H1 (cell line): Measurements from ENCODE around the gene GPR34. TPM values are rescaled to one million over a fixed set of nuclear protein-coding genes. Genes with fewer than 3 reads are reported as not detected.

Source experiments
- CTCF ChIA-PET: fragments of 300-600 bp; sonication (Branson Sonifier 250); formaldehyde crosslinking; loops from one replicate; lab custom pipeline; 2021; ENCODE audit not compliant: partially characterized antibody; lab: Charles Lee
- POLR2A ChIA-PET: fragments of 300-600 bp; sonication (Branson Sonifier 250); formaldehyde crosslinking; loops from one replicate; lab custom pipeline; 2021; ENCODE audit warnings: inconsistent platforms; ENCODE audit not compliant: partially characterized antibody; lab: Charles Lee
- DNase-seq, 2 experiments: peaks; one replicate each; pipeline versions ENCODE4 v3.0.0 to v3.0.0-alpha.2; 2010 to 2022; ENCODE audit warnings: low spot score in 2 of 2, low read depth in 1 of 2, mixed read lengths in 1 of 2
- FAIRE-seq: peaks from 2 replicates; lab custom pipeline; 2011; peaks lifted over from hg19 to GRCh38; lab: Jason Lieb, UNC
- H2AFZ ChIP-seq: 2 replicates; pipeline ENCODE4 v1.8.1; 2012; ENCODE audit warnings: low read length, inconsistent platforms
- H2AK5ac ChIP-seq: 2 replicates; pipeline ENCODE4 v1.6.1; 2013; ENCODE audit warnings: low read depth, low read length
- H2BK120ac ChIP-seq: replicated peaks from 2 replicates; pipeline ENCODE3; 2013; ENCODE audit warnings: low read depth, low read length, inconsistent platforms
- H2BK12ac ChIP-seq: 2 replicates; pipeline ENCODE4 v1.6.1; 2013; ENCODE audit warnings: low read depth, low read length
- H2BK15ac ChIP-seq: 2 replicates; pipeline ENCODE4 v1.6.1; 2013; ENCODE audit warnings: low read length
- H2BK20ac ChIP-seq: 2 replicates; pipeline ENCODE4 v1.6.1; 2013; ENCODE audit warnings: low read length
- H2BK5ac ChIP-seq: 2 replicates; pipeline ENCODE4 v1.6.1; 2013; ENCODE audit warnings: low read depth, low read length
- H3K14ac ChIP-seq: 2 replicates; pipeline ENCODE4 v1.6.1; 2013; ENCODE audit warnings: inconsistent platforms; ENCODE audit not compliant: insufficient read length
- H3K18ac ChIP-seq: 2 replicates; pipeline ENCODE4 v1.6.1; 2013; ENCODE audit warnings: low read length; ENCODE audit errors: extremely low read depth
- H3K23ac ChIP-seq: 2 replicates; pipeline ENCODE4 v1.6.1; 2013; ENCODE audit warnings: inconsistent platforms; ENCODE audit not compliant: insufficient read length
- H3K23me2 ChIP-seq: 2 replicates; pipeline ENCODE4 v1.6.1; 2013; ENCODE audit warnings: low read depth, low read length
- H3K27ac ChIP-seq: 2 replicates; pipeline ENCODE4 v1.6.1; 2011; ENCODE audit warnings: low read depth, low read length, inconsistent platforms
- H3K27me3 ChIP-seq, 4 experiments: replicated peaks in 1 of 4; 1 replicate in 1 of 4; 2 replicates in 3 of 4; pipeline versions ENCODE4 v1.6.1 to v1.8.1; 2011 to 2013; ENCODE audit warnings: low read length in 3 of 4, mild to moderate bottlenecking in 3 of 4, inconsistent platforms in 2 of 4, mixed read lengths in 2 of 4, moderate library complexity in 1 of 4; ENCODE audit not compliant: control insufficient read depth in 3 of 4, insufficient read depth in 3 of 4; ENCODE audit errors: extremely low read depth in 1 of 4
- H3K36me3 ChIP-seq, 4 experiments: 2 replicates each; pipeline versions ENCODE4 v1.6.1 to v1.8.1; 2011 to 2013; ENCODE audit warnings: mild to moderate bottlenecking in 4 of 4, low read length in 3 of 4, moderate library complexity in 2 of 4, control low read depth in 1 of 4, inconsistent platforms in 1 of 4; ENCODE audit not compliant: insufficient read depth in 4 of 4, control insufficient read depth in 2 of 4
- H3K4ac ChIP-seq: replicated peaks from 2 replicates; pipeline ENCODE3; 2013; ENCODE audit warnings: low read length, low read depth, mixed read lengths, inconsistent platforms; ENCODE audit not compliant: insufficient read length
- H3K4me1 ChIP-seq, 4 experiments: replicated peaks in 1 of 4; 1 replicate in 1 of 4; 2 replicates in 3 of 4; pipeline versions ENCODE4 v1.6.1 to v1.8.1; 2011 to 2013; ENCODE audit warnings: low read length in 3 of 4, inconsistent platforms in 2 of 4, mixed read lengths in 1 of 4; ENCODE audit not compliant: insufficient read depth in 4 of 4, control insufficient read depth in 3 of 4
- H3K4me2 ChIP-seq, 2 experiments: 2 replicates each; pipeline versions ENCODE4 v1.6.1 to v1.8.1; 2011 to 2013; ENCODE audit warnings: low read depth in 2 of 2, low read length in 2 of 2, control low read depth in 1 of 2, inconsistent platforms in 1 of 2, mild to moderate bottlenecking in 1 of 2; ENCODE audit not compliant: insufficient read depth in 1 of 2
- H3K4me3 ChIP-seq, 4 experiments: fragments of 200-600, 300-600 bp in 1 of 4; sonication (generic), shearing (Covaris generic), sonication (Bioruptor Twin) in 1 of 4; 2 replicates each; pipeline versions ENCODE4 v1.5.1 to v1.8.1; 2011 to 2016; ENCODE audit warnings: low read length in 4 of 4, low read depth in 3 of 4, control low read depth in 2 of 4, inconsistent platforms in 2 of 4, mild to moderate bottlenecking in 2 of 4, mixed read lengths in 1 of 4, moderate library complexity in 1 of 4; ENCODE audit not compliant: insufficient read depth in 2 of 4; ENCODE audit errors: extremely low read depth in 1 of 4
- H3K56ac ChIP-seq: replicated peaks from 2 replicates; pipeline ENCODE3; 2013; ENCODE audit warnings: low read depth, mild to moderate bottlenecking, mixed read lengths, low read length, inconsistent platforms; ENCODE audit not compliant: insufficient read length
- H3K79me1 ChIP-seq: 2 replicates; pipeline ENCODE4 v1.6.1; 2013; ENCODE audit warnings: low read depth, low read length, control low read depth
- H3K79me2 ChIP-seq, 2 experiments: 2 replicates each; pipeline versions ENCODE4 v1.6.1 to v1.8.1; 2012 to 2013; ENCODE audit warnings: low read length in 2 of 2, mild to moderate bottlenecking in 2 of 2, inconsistent platforms in 1 of 2; ENCODE audit not compliant: insufficient read depth in 2 of 2, control insufficient read depth in 1 of 2
- H3K9ac ChIP-seq, 4 experiments: replicated peaks in 1 of 4; 1 replicate in 1 of 4; 2 replicates in 3 of 4; pipeline versions ENCODE4 v1.6.1 to v1.8.1; 2011 to 2013; ENCODE audit warnings: low read depth in 3 of 4, low read length in 3 of 4, control low read depth in 2 of 4, mild to moderate bottlenecking in 2 of 4, moderate library complexity in 2 of 4, inconsistent platforms in 1 of 4; ENCODE audit errors: extremely low read depth in 1 of 4
- H3K9me3 ChIP-seq, 2 experiments: 2 replicates each; pipeline versions ENCODE4 v1.6.1 to v1.8.1; 2012 to 2013; ENCODE audit warnings: mild to moderate bottlenecking in 2 of 2, moderate library complexity in 2 of 2, control low read depth in 1 of 2, inconsistent platforms in 1 of 2, low read depth in 1 of 2, low read length in 1 of 2, mixed read lengths in 1 of 2; ENCODE audit not compliant: insufficient read depth in 2 of 2
- H4K20me1 ChIP-seq, 2 experiments: replicated peaks in 1 of 2; 2 replicates each; pipeline versions ENCODE3 to v1.8.1; 2011 to 2013; ENCODE audit warnings: inconsistent platforms in 2 of 2, low read length in 2 of 2, mild to moderate bottlenecking in 1 of 2; ENCODE audit not compliant: insufficient read depth in 2 of 2, control insufficient read depth in 1 of 2
- H4K5ac ChIP-seq: 2 replicates; pipeline ENCODE4 v1.6.1; 2013; ENCODE audit warnings: low read length, low read depth, mixed read lengths, inconsistent platforms; ENCODE audit not compliant: insufficient read length
- H4K8ac ChIP-seq: 2 replicates; pipeline ENCODE4 v1.8.0; 2013; ENCODE audit warnings: mild to moderate bottlenecking, moderate library complexity, low read length, inconsistent platforms; ENCODE audit not compliant: insufficient read depth; ENCODE audit errors: extremely low read depth
- H4K91ac ChIP-seq: replicated peaks from 2 replicates; pipeline ENCODE3; 2013; ENCODE audit warnings: low read length, mixed read lengths, inconsistent platforms; ENCODE audit not compliant: insufficient read length
- MAFK ChIP-seq: IDR thresholded peaks from 2 replicates; pipeline ENCODE4 v1.6.1; 2012; ENCODE audit warnings: low read depth, mild to moderate bottlenecking, improper control_type of control experiment, low read length
- USF2 ChIP-seq: IDR thresholded peaks from 2 replicates; pipeline ENCODE4 v1.6.1; 2011; ENCODE audit warnings: low read length, improper control_type of control experiment
- WGBS, 2 experiments: shearing (Covaris generic) in 1 of 2; methylation state at CpG; one replicate each; pipeline versions ENCODE4 v1.1.6 to v1.1.7; 2013 to 2015; ENCODE audit warnings: low lambda C conversion rate in 2 of 2, mixed read lengths in 2 of 2, inconsistent platforms in 1 of 2, low coverage in 1 of 2, missing lambda C conversion rate in 1 of 2; ENCODE audit not compliant: insufficient replicate concordance in 2 of 2, insufficient coverage in 1 of 2, insufficient read length in 1 of 2; ENCODE audit errors: extremely low coverage in 1 of 2, missing lambda C conversion rate in 1 of 2; 5-methylcytosine and 5-hydroxymethylcytosine counted together
- polyA plus RNA-seq, 7 experiments: library from polyadenylated mRNA; depleted of rRNA in 3 of 7; stranded (reverse) in 5 of 7; unstranded in 2 of 7; fragments of >200 nt in 5 of 7; fragments of 200-250 nt in 2 of 7; gene quantifications; 1 replicate in 5 of 7; 2 replicates in 1 of 7; 4 replicates in 1 of 7; pipeline versions ENCODE4 v1.2.1 to v1.2.3, GENCODE V29; 2011 to 2013; ENCODE audit warnings: missing spikeins in 2 of 7, mixed read lengths in 2 of 7
- total RNA-seq: library from RNA; stranded (reverse); fragmentation: NEBNext Ultra II Directional; extraction: Animal tissue kit (Norgen Biotek cat#: 25700); gene quantifications from 2 replicates; pipeline ENCODE4 v1.2.1, GENCODE V29; 2021

The GPR34 gene
- total and polyA plus RNA-seq, 2 of the 8 experiments (the other 6 are each of a cell fraction or from before 2014, with no cell fraction given): not detected

GRCh38 chrX:41684138-41684537 is 4.6 kb upstream of the GPR34 start:
- H3K14ac ChIP-seq: no peak overlapping the region
- no peak overlapping the region for H2BK5ac ChIP-seq
- no peak overlapping the region for H3K9ac ChIP-seq
- DNase-seq (no peak), FAIRE-seq (no peak)
- ChIA-PET POLR2A (no interaction called here), CTCF (no interaction called here)
- H3K9me3 ChIP-seq: no peaks in the 10 kb centered on the region
- WGBS, 2 experiments: 91% methylated on average over 3 of the region's 3 CpGs; no CpG with 5 or more reads in 1 of the 2 experiments
- no peaks in the 10 kb centered on the region for H3K79me1 ChIP-seq
- H3K56ac ChIP-seq: no peak overlapping the region
- no peaks in the 10 kb centered on the region for H3K79me2 ChIP-seq
- no peak overlapping the region for H3K23ac ChIP-seq
- no peaks in the 10 kb centered on the region for H3K36me3 ChIP-seq
- no peak overlapping the region for H2AK5ac ChIP-seq
- no peak overlapping the region for H4K5ac ChIP-seq
- no peak overlapping the region for H4K91ac ChIP-seq
- no peak overlapping the region for H3K27ac ChIP-seq
- no peak overlapping the region for H2BK15ac ChIP-seq
- H3K4me2 ChIP-seq: no peak overlapping the region
- no peaks in the 10 kb centered on the region for H3K4me1 ChIP-seq
- H2BK20ac ChIP-seq: no peak overlapping the region
- H2AFZ ChIP-seq: no peak overlapping the region
- no peaks in the 10 kb centered on the region for H3K23me2 ChIP-seq
- no peak overlapping the region for H2BK120ac ChIP-seq
- no peak overlapping the region for H3K18ac ChIP-seq
- H3K4me3 ChIP-seq: no peak overlapping the region
- H4K8ac ChIP-seq: no peak overlapping the region
- TF ChIP-seq MAFK (no peak), USF2 (no peak)
- no peaks in the 10 kb centered on the region for H4K20me1 ChIP-seq
- H2BK12ac ChIP-seq: no peak overlapping the region
- no peaks in the 10 kb centered on the region for H3K27me3 ChIP-seq
- H3K4ac ChIP-seq: no peak overlapping the region
